ENCODE measurements around the gene ERP27. TPM values are rescaled to one million over a fixed set of nuclear protein-coding genes. Genes with fewer than 3 reads are reported as not detected.

The ERP27 gene
- total and polyA plus RNA-seq, 2 of the 8 experiments (the other 6 are each of a cell fraction or from before 2014, with no cell fraction given): not detected

DNA sequence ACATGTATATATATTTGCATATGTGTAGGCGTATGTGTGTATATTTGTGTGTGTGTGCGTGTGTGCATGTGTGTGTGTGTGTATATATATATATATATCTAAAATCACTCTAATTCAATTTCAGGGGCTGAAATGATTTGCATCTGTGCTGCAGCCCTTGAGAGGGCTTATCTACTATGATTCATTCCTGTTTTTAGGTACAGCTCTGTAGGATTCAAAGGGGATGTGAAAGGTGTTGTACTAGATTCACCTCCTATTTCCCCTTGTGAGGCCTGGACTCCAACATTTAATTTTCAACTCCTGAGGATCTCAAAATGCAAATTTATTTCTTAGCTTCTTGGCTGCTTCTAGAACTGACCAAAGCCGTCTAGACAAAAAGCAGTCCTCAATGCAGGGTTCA lies 11.1 kb downstream of the ERP27 start:
- Histone ChIP-seq H3K4ac (replicated peaks; ENCODE audit: insufficient read length, low read depth, low read length) (no peak overlapping the region), H3K23ac (ENCODE audit: insufficient read length) (no peak overlapping the region), H2AK5ac (ENCODE audit: low read depth, low read length) (no peak overlapping the region), H3K27me3 (replicated peaks in 1 of 4; ENCODE audit: control insufficient read depth in 3 of 4, extremely low read depth in 1 of 4, insufficient read depth in 3 of 4, low read length in 3 of 4) (no peaks in the 10 kb centered on the region), H4K91ac (replicated peaks; ENCODE audit: insufficient read length, low read length) (no peak overlapping the region), H2BK15ac (ENCODE audit: low read length) (no peak overlapping the region), H2BK12ac (ENCODE audit: low read depth, low read length) (no peak overlapping the region), H4K5ac (ENCODE audit: insufficient read length, low read depth, low read length) (no peak overlapping the region), H3K14ac (ENCODE audit: insufficient read length) (no peak overlapping the region), H3K23me2 (ENCODE audit: low read depth, low read length) (peaks cover 2% of the 10 kb centered on the region; the same call in 1 of the 2 replicates), H3K79me2 (ENCODE audit: control insufficient read depth in 1 of 2, insufficient read depth in 2 of 2, low read length in 2 of 2) (no peaks in the 10 kb centered on the region), H3K4me1 (replicated peaks in 1 of 4; ENCODE audit: control insufficient read depth in 3 of 4, insufficient read depth in 4 of 4, low read length in 3 of 4) (no peaks in the 10 kb centered on the region), H3K4me2 (ENCODE audit: insufficient read depth in 1 of 2, low read depth in 2 of 2, low read length in 2 of 2) (no peak overlapping the region), H3K4me3 (ENCODE audit: extremely low read depth in 1 of 4, insufficient read depth in 2 of 4, low read depth in 3 of 4, low read length in 4 of 4) (no peak overlapping the region), H4K8ac (ENCODE audit: extremely low read depth, insufficient read depth, low read length) (no peak overlapping the region), H3K18ac (ENCODE audit: extremely low read depth, low read length) (no peak overlapping the region), H3K27ac (ENCODE audit: low read depth, low read length) (no peak overlapping the region), H3K56ac (replicated peaks; ENCODE audit: insufficient read length, low read depth, low read length) (no peak overlapping the region), H3K9me3 (ENCODE audit: insufficient read depth in 2 of 2, low read depth in 1 of 2, low read length in 1 of 2) (no peaks in the 10 kb centered on the region), H3K36me3 (ENCODE audit: control insufficient read depth in 2 of 4, insufficient read depth in 4 of 4, low read length in 3 of 4) (no peaks in the 10 kb centered on the region), H3K79me1 (ENCODE audit: low read depth, low read length) (no peaks in the 10 kb centered on the region), H2BK120ac (replicated peaks; ENCODE audit: low read depth, low read length) (no peak overlapping the region), H3K9ac (replicated peaks in 1 of 4; ENCODE audit: extremely low read depth in 1 of 4, low read depth in 3 of 4, low read length in 3 of 4) (no peak overlapping the region), H2BK20ac (ENCODE audit: low read length) (no peak overlapping the region), H2AFZ (ENCODE audit: low read length) (no peak overlapping the region), H2BK5ac (ENCODE audit: low read depth, low read length) (no peak overlapping the region), H4K20me1 (replicated peaks in 1 of 2; ENCODE audit: control insufficient read depth in 1 of 2, insufficient read depth in 2 of 2, low read length in 2 of 2) (no peaks in the 10 kb centered on the region)
- FAIRE-seq (no peak), DNase-seq (ENCODE audit: low read depth in 1 of 2, low spot score in 2 of 2) (no peak)
- ChIA-PET CTCF (ENCODE audit: partially characterized antibody) (interaction anchor here (0.7 to 2.6 kb wide), 2 partner anchors 9 to 25 kb away, joined by 4 to 15 read pairs; no protein-coding TSS in a partner anchor), POLR2A (ENCODE audit: partially characterized antibody) (no interaction called here)
- 85% methylated on average over 3 of the region's 3 CpGs; no CpG with 5 or more reads in 1 of the 2 experiments for WGBS, 2 experiments (ENCODE audit: extremely low coverage in 1 of 2, insufficient coverage in 1 of 2, insufficient read length in 1 of 2, insufficient replicate concordance in 2 of 2, low coverage in 1 of 2, low lambda C conversion rate in 2 of 2, missing lambda C conversion rate in 1 of 2)
- TF ChIP-seq USF2 (IDR thresholded peaks at IDR 0.05; ENCODE audit: low read length) (no peak), GTF2F1 (IDR thresholded peaks at IDR 0.05; ENCODE audit: borderline replicate concordance, low read depth, low read length) (no peak), RFX5 (IDR thresholded peaks at IDR 0.05; ENCODE audit: borderline replicate concordance, low read depth, low read length) (no peak), CHD1 (IDR thresholded peaks at IDR 0.05; ENCODE audit: low read depth, low read length) (no peak), FOSL1 (IDR thresholded peaks at IDR 0.05; ENCODE audit: insufficient read depth, low read depth, low read length) (no peak), SP1 (IDR thresholded peaks at IDR 0.05; ENCODE audit: low read depth, low read length) (no peak), SIX5 (IDR thresholded peaks at IDR 0.05; ENCODE audit: low read depth, low read length) (no peak), SIRT6 (IDR thresholded peaks at IDR 0.05; ENCODE audit: low read length) (no peak), CTCF (IDR thresholded peaks at IDR 0.05; ENCODE audit: control extremely low read depth in 1 of 3, insufficient read depth in 1 of 3, low read depth in 1 of 3, low read length in 3 of 3) (no peak), NRF1 (IDR thresholded peaks at IDR 0.05; ENCODE audit: low read depth, low read length) (no peak), MAX (IDR thresholded peaks at IDR 0.05) (no peak)

All from H1 (cell line).